Raji (cell line): ENCODE results near the gene IRF7.

Experiments used
- POLR2A ChIP-seq: IDR thresholded peaks from 2 replicates; pipeline ENCODE4 v1.6.1; 2011; ENCODE audit warnings: low read depth, low read length, control low read depth; ENCODE audit not compliant: insufficient read depth

The IRF7 gene

GRCh38 chr11:627308-627576 is 11.5 kb upstream of the IRF7 start:
- no peak for TF ChIP-seq POLR2A

- no peak for TF ChIP-seq POLR2A
Measured at GRCh38 chr11:626475-627307, 10.9 kb upstream of the IRF7 start, which contains the start of gene SCT. SCT (minus strand) TSS chr11:627181; CDS start chr11:627143, 38 bp downstream.

- no peak for TF ChIP-seq POLR2A
Measured at GRCh38 chr11:625636-626268, 10.0 kb upstream of the IRF7 start.

GRCh38 chr11:624705-625635 is 9.2 kb upstream of the IRF7 start, which contains the start of gene CDHR5:
CDHR5 (minus strand) TSS chr11:624955; CDS start chr11:624902, 53 bp downstream.
- no peak for TF ChIP-seq POLR2A

- no peak for TF ChIP-seq POLR2A
Measured at GRCh38 chr11:623999-624704, 8.4 kb upstream of the IRF7 start.

- no peak for TF ChIP-seq POLR2A
Measured at GRCh38 chr11:623349-623869, 7.7 kb upstream of the IRF7 start.

- no peak for TF ChIP-seq POLR2A
Measured at GRCh38 chr11:621838-622237, 6.1 kb upstream of the IRF7 start.

GRCh38 chr11:620935-621814 is 5.4 kb upstream of the IRF7 start:
- no peak for TF ChIP-seq POLR2A

GRCh38 chr11:620201-620600 is 4.5 kb upstream of the IRF7 start:
- no peak for TF ChIP-seq POLR2A

- no peak for TF ChIP-seq POLR2A
Measured at GRCh38 chr11:619628-620050, 3.9 kb upstream of the IRF7 start.

- no peak for TF ChIP-seq POLR2A
Measured at GRCh38 chr11:618856-619627, 3.3 kb upstream of the IRF7 start.

- no peak for TF ChIP-seq POLR2A
Measured at GRCh38 chr11:617912-618682, 2.3 kb upstream of the IRF7 start.
